ENCODE data around the gene DGKI.
"Not testable (repeated sequence)": the region's sequence is repeated elsewhere in the genome, so short reads cannot be mapped to it uniquely, and the experiment has no call there.

The DGKI gene

GRCh38 chr7:137731436-137731835, 115.3 kb downstream of the DGKI start:
- no peak for DNase-seq

GRCh38 chr7:137728426-137728825, 118.3 kb downstream of the DGKI start:
- DNase-seq: no peak

GRCh38 chr7:137727413-137727812, 119.4 kb downstream of the DGKI start:
- DNase-seq: no peak

GRCh38 chr7:137718355-137718754, 128.4 kb downstream of the DGKI start:
- no peak for DNase-seq

GRCh38 chr7:137717811-137718271, 128.9 kb downstream of the DGKI start:
- DNase-seq: no peak

- no peak for DNase-seq
Observed at GRCh38 chr7:137717045-137717444, 129.7 kb downstream of the DGKI start.

- DNase-seq: no peak
Observed at GRCh38 chr7:137716061-137716460, 130.7 kb downstream of the DGKI start.

- DNase-seq: no peak
Observed at GRCh38 chr7:137715533-137715932, 131.2 kb downstream of the DGKI start.

- no peak for DNase-seq
Observed at GRCh38 chr7:137715121-137715520, 131.7 kb downstream of the DGKI start.

GRCh38 chr7:137706330-137706729, 140.4 kb downstream of the DGKI start:
- not testable (repeated sequence) for DNase-seq

GRCh38 chr7:137704723-137705122, 142.1 kb downstream of the DGKI start:
- DNase-seq: no peak

GRCh38 chr7:137703291-137704010, 143.3 kb downstream of the DGKI start:
- no peak for DNase-seq

GRCh38 chr7:137696988-137697387, 149.8 kb downstream of the DGKI start:
- DNase-seq: no peak

GRCh38 chr7:137696376-137696775, 150.4 kb downstream of the DGKI start:
- no peak for DNase-seq

- DNase-seq: no peak
Observed at GRCh38 chr7:137695942-137696341, 150.8 kb downstream of the DGKI start.

- no peak for DNase-seq
Observed at GRCh38 chr7:137695494-137695893, 151.3 kb downstream of the DGKI start.

GRCh38 chr7:137694405-137694804, 152.4 kb downstream of the DGKI start:
- no peak for DNase-seq

- no peak for DNase-seq
Observed at GRCh38 chr7:137692399-137692798, 154.4 kb downstream of the DGKI start.

- DNase-seq: no peak
Observed at GRCh38 chr7:137691566-137691965, 155.2 kb downstream of the DGKI start.

- no peak for DNase-seq
Observed at GRCh38 chr7:137690635-137691034, 156.1 kb downstream of the DGKI start.

GRCh38 chr7:137689761-137690160, 157.0 kb downstream of the DGKI start:
- no peak for DNase-seq

GRCh38 chr7:137687556-137688265, 159.1 kb downstream of the DGKI start:
- DNase-seq: no peak

GRCh38 chr7:137685433-137686164, 161.2 kb downstream of the DGKI start:
- DNase-seq: no peak

GRCh38 chr7:137684776-137685175, 162.0 kb downstream of the DGKI start:
- DNase-seq: no peak

Data from stimulated activated CD4-positive, alpha-beta T cell treated with anti-CD3 and anti-CD28 coated beads, Interleukin-1b, Interleukin-23, amount 100 ng/mL, for 48 hours (primary cell).